Stimulated activated CD4-positive, alpha-beta T cell treated with anti-CD3 and anti-CD28 coated beads, Interleukin-2, amount 100 ng/mL, for 4 hours (primary cell): ENCODE results near the gene METTL6.
"Not testable (repeated sequence)": the region's sequence is repeated elsewhere in the genome, so short reads cannot be mapped to it uniquely, and the experiment has no call there.

Experiments used
- DNase-seq: peaks from one replicate; pipeline ENCODE4 v3.0.0-alpha.2; 2020; ENCODE audit warnings: low read depth

Gene METTL6

GRCh38 chr3:15450438-15451215 is 23.3 kb upstream of the METTL6 start:
- no peak for DNase-seq

GRCh38 chr3:15449489-15450224 is 22.3 kb upstream of the METTL6 start:
- no peak for DNase-seq

GRCh38 chr3:15443826-15444524 is 16.6 kb upstream of the METTL6 start:
- DNase-seq = no peak

- DNase-seq = no peak
Measured at GRCh38 chr3:15440891-15441290, 13.5 kb upstream of the METTL6 start.

GRCh38 chr3:15439476-15439875 is 12.1 kb upstream of the METTL6 start:
- no peak for DNase-seq

GRCh38 chr3:15438983-15439382 is 11.6 kb upstream of the METTL6 start:
- DNase-seq = no peak

- DNase-seq = no peak
Measured at GRCh38 chr3:15436246-15436645, 8.9 kb upstream of the METTL6 start.

GRCh38 chr3:15434756-15435155 is 7.4 kb upstream of the METTL6 start:
- no peak for DNase-seq

- no peak for DNase-seq
Measured at GRCh38 chr3:15433531-15433930, 6.2 kb upstream of the METTL6 start.

GRCh38 chr3:15431256-15431837 is 4.0 kb upstream of the METTL6 start:
- DNase-seq = no peak

GRCh38 chr3:15430624-15431023 is 3.3 kb upstream of the METTL6 start:
- no peak for DNase-seq

- DNase-seq = no peak
Measured at GRCh38 chr3:15429080-15429479, 1.7 kb upstream of the METTL6 start.

GRCh38 chr3:15428539-15428938 is 1.2 kb upstream of the METTL6 start:
- peak; percentile 11 for DNase-seq

GRCh38 chr3:15427981-15428380 is 637 bp upstream of the METTL6 start:
- no peak for DNase-seq

GRCh38 chr3:15426579-15427118 is 695 bp downstream of the METTL6 start:
- DNase-seq = no peak

- DNase-seq = no peak
Measured at GRCh38 chr3:15420871-15421270, 6.5 kb downstream of the METTL6 start.

GRCh38 chr3:15410966-15411365 is 16.4 kb downstream of the METTL6 start:
- not testable (repeated sequence) for DNase-seq

- no peak for DNase-seq
Measured at GRCh38 chr3:15409774-15410173, 17.6 kb downstream of the METTL6 start.

- DNase-seq = no peak
Measured at GRCh38 chr3:15409239-15409638, 18.1 kb downstream of the METTL6 start.

- no peak for DNase-seq
Measured at GRCh38 chr3:15405448-15406050, 21.8 kb downstream of the METTL6 start.

GRCh38 chr3:15404767-15405166 is 22.6 kb downstream of the METTL6 start:
- DNase-seq = no peak

- no peak for DNase-seq
Measured at GRCh38 chr3:15403965-15404364, 23.4 kb downstream of the METTL6 start.
